Neutrophil (primary cell): Measurements from ENCODE around the gene CATSPER1.

Experiments used
- H3K27ac ChIP-seq: fragments of 200-600 bp; sonication (generic); 2 replicates; pipeline ENCODE4 v1.5.1; 2016; ENCODE audit warnings: mild to moderate bottlenecking, moderate library complexity
- H3K27me3 ChIP-seq: fragments of 200-600 bp; sonication (generic); 2 replicates; pipeline ENCODE4 v1.6.0; 2016; ENCODE audit warnings: mild to moderate bottlenecking
- H3K36me3 ChIP-seq: fragments of 200-600 bp; sonication (generic); 2 replicates; pipeline ENCODE4 v1.5.1; 2017
- H3K4me1 ChIP-seq, 2 experiments: fragments of 200-600 bp in 1 of 2; sonication (generic) in 1 of 2; 1 replicate in 1 of 2; 2 replicates in 1 of 2; pipeline versions ENCODE4 v1.5.1 to v1.6.1; 2013 to 2016; ENCODE audit warnings: low read depth in 1 of 2, low read length in 1 of 2, mild to moderate bottlenecking in 1 of 2, moderate library complexity in 1 of 2; ENCODE audit not compliant: control insufficient read depth in 1 of 2, insufficient read depth in 1 of 2
- H3K4me3 ChIP-seq, 2 experiments: fragments of 200-600 bp in 1 of 2; sonication (generic) in 1 of 2; 1 replicate in 1 of 2; 2 replicates in 1 of 2; pipeline ENCODE4 v1.5.1; 2013 to 2016; ENCODE audit warnings: low read depth in 1 of 2, low read length in 1 of 2, mild to moderate bottlenecking in 1 of 2, moderate library complexity in 1 of 2
- H3K9me3 ChIP-seq: fragments of 200-600 bp; sonication (generic); 2 replicates; pipeline ENCODE4 v1.5.1; 2016
- CTCF ChIP-seq: fragments of 200-600 bp; sonication (generic); IDR thresholded peaks from 2 replicates; pipeline ENCODE4 v1.5.1; 2016; ENCODE audit warnings: antibody characterized with exemption

Gene CATSPER1

GRCh38 chr11:66071381-66071801 is 45.1 kb upstream of the CATSPER1 start:
- Histone ChIP-seq H3K36me3 (peaks cover 40% of the 10 kb centered on the region), H3K4me1 (peaks cover 40 to 42% of the 10 kb centered on the region in 2 experiments), H3K27me3 (no peaks in the 10 kb centered on the region), H3K9me3 (no peaks in the 10 kb centered on the region), H3K4me3 (peak overlapping the region; percentile 74 to 91), H3K27ac (peak overlapping the region; percentile 99)
- no peak for TF ChIP-seq CTCF

DNA sequence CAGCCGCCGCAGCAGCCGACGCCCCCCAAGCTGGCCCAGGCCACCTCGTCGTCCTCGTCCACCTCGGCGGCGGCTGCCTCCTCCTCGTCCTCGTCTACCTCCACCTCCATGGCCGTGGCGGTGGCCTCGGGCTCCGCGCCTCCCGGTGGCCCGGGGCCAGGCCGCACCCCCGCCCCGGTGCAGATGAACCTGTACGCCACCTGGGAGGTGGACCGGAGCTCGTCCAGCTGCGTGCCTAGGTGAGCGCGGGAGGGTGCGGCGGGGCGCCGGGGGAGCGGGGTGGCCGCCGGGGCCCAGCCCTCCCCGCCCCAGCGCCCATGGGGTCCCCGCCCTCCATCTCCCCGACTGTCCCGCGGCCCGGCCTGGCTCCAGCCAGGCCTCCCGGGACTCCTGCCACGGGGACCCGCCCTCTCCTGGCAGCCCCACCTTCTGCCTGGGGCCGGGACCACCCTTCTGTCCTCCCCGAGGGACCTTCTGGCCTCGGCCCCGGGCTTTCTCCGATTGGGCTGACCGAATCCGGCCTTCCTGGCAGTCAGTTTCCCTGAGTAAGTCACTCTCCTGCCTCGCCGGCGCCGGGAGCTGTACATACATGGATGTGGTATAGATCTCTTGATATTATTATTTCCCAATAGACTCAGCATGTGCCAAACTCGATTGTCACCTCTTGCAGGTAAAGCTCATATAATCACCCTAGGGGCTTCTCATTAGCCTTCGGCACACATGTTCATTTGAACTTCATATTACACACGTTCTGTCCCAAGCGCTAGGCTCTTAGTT is 44.5 kb upstream of the CATSPER1 start:
- peak overlapping the region; percentile 74 to 91 for H3K4me3 ChIP-seq
- H3K27ac ChIP-seq = peak overlapping the region; percentile 99
- H3K9me3 ChIP-seq = no peaks in the 10 kb centered on the region
- peaks cover 40 to 42% of the 10 kb centered on the region in 2 experiments for H3K4me1 ChIP-seq
- TF ChIP-seq CTCF = no peak
- H3K36me3 ChIP-seq = peaks cover 40% of the 10 kb centered on the region
- no peaks in the 10 kb centered on the region for H3K27me3 ChIP-seq

DNA sequence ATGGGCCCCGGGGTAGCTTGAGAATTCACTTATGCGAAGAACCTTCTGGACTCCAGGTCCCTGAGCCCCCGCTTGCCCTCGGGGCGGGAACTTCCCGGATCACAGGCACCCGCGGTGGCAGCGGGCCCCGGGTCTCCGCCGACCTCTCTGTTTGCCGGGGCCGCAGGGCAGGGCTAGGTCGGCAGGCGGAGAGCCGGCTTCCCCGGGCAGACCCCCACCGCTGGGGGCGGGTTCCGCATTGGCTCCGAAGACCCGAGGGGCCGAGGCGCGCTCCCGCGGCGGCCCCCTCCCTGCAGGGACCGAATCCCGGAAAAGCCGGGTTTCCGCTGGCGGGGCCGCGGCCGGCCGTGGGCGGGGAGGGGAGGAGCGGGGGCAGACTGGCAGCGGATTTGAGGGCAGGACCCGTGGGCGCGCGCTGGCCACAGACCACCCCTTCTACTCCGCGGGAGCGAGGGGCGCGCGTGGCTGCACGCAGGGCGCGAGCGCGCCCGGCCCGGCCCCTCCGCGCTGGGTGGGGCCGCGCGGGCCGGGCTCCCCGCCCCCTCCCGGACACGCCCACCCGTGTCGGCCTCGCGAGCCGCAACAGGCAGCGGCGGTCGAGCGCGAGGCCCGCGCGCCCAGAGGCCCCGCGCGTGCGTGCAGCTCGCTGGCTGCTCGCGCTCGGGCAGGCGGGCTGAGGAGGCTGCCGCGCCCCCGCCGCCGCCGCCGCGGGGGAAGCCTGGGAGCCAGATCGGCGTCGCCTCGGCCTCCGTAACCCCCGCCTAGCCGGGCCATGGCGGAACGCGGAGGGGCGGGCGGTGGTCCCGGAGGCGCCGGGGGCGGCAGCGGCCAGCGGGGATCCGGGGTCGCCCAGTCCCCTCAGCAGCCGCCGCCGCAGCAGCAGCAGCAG is 43.7 kb upstream of the CATSPER1 start, which contains the start of gene PACS1:
Gene PACS1 (plus strand): TSS at position 558 of the 889 bp plus-strand sequence. CDS start 215 bp downstream, at position 773.
- TF ChIP-seq CTCF = no peak

DNA sequence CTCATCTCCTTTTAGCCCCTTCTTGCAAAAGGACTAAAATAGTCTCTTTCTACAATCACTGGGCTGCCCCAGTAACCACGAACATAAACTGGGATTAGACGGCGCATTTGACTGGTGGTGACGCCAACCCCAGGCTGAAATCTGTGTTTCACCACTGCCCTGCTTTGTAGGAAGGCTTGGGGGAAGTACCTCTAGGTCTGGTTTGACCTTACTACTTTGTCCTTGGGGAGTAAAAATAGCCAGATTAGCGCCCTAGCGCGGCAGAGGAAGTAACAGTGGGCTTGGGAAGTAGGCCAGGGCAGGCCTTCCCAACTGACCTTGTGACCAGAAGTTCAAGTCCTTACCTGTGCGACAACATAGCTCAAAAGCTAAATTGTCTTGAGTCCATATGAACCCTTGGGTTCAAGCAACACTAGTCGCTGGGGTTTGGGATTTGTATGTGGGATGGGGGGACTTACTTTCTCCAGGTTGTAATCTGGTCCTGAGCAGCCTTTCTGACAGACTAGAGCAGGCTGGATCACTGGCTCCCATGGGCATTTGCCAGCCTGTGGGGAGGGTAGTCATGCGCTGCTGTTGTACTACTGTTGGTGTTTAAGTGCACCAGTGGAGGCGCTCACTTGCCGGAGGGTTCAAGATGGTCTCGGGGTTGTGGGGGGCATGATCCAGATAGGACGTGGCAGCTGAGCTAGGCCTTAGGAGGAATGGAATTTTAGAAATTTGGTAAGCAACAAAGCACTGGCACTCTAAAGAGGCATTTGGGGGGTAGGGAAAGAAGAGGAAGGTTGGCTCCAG is 42.8 kb upstream of the CATSPER1 start:
- H3K36me3 ChIP-seq = peaks cover 39% of the 10 kb centered on the region

More for the DNA sequence above, 43.7 kb upstream of the CATSPER1 start, which contains the start of gene PACS1:
- Histone ChIP-seq H3K4me3 (peak within 1 kb of the TSS; percentile 74 to 91), H3K4me1 (peaks cover 40 to 42% of the 10 kb centered on the region in 2 experiments), H3K36me3 (peaks cover 38% of the 10 kb centered on the region), H3K9me3 (no peaks in the 10 kb centered on the region), H3K27ac (peak within 1 kb of the TSS; percentile 99), H3K27me3 (no peaks in the 10 kb centered on the region)

More for the DNA sequence above, 42.8 kb upstream of the CATSPER1 start:
- H3K4me1 ChIP-seq = peaks cover 40 to 42% of the 10 kb centered on the region in 2 experiments
- H3K4me3 ChIP-seq = peak overlapping the region; percentile 74 to 78
- H3K9me3 ChIP-seq = no peaks in the 10 kb centered on the region
- peak; percentile 27 for TF ChIP-seq CTCF
- H3K27me3 ChIP-seq = no peaks in the 10 kb centered on the region
- H3K27ac ChIP-seq = peak overlapping the region; percentile 99
